ENCODE measurements around the gene MAN1C1.

GRCh38 chr1:25821630-25822091 lies 205.1 kb downstream of the MAN1C1 start:
- no peak for TF ChIP-seq POLR2AphosphoS5 (IDR thresholded peaks at IDR 0.05)
- TF ChIP-seq POLR2A (IDR thresholded peaks at IDR 0.05): no peak
- no peak for TF ChIP-seq CTCF (IDR thresholded peaks at IDR 0.05)
- no peak for TF ChIP-seq EP300 (IDR thresholded peaks at IDR 0.05)
